Gastrocnemius medialis (tissue), 4 donors: ENCODE data around the gene ZNF217.
"Not testable (repeated sequence)": the region's sequence is repeated elsewhere in the genome, so short reads cannot be mapped to it uniquely, and the experiment has no call there.

Experiments used
- POLR2A ChIP-seq, 2 donors: fragments of 450-650 bp; IDR thresholded peaks; one replicate each; pipeline ENCODE4 v1.6.1; 2017; ENCODE audit warnings: antibody characterized with exemption in 2 of 2, mild to moderate bottlenecking in 2 of 2, moderate library complexity in 2 of 2
- TF ChIP-seq, protein P1 (sequence below), 5 experiments: fragments of 450-650 bp in 3 of 5; fragments of 200-600 bp in 2 of 5; sonication (generic) in 2 of 5; IDR thresholded peaks in 4 of 5; conservative IDR thresholded peaks in 1 of 5; 1 replicate in 4 of 5; 2 replicates in 1 of 5; pipeline ENCODE4 v1.5.1; 2016 to 2019; ENCODE audit warnings: antibody characterized with exemption in 5 of 5, mild to moderate bottlenecking in 3 of 5, moderate library complexity in 3 of 5

DNA sequence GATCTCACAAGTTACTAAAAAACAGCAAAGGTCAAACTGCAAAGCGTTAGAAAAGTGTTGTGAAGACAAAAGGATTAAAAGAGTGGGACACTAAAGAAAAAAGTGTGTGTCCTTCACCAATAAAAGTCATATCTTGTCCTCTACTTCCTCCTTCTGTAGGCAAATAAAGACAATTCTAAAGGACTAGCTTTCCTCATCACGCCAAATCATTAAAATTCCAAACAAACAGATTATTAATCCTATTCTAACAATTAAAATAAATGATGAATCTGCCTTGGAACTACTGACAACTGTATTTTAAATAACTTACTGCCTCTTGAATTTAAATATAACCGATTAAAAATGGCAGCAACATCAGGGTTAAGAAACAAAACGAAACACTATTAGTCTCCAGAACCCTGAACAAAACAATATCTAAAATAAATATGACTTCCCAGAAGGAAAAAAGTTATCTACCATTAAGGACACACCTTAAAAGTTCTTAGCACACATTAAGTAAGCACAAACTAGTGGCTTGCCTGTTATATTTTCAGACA lies 2.4 kb downstream of the ZNF217 start:
- TF ChIP-seq, protein P1, sequence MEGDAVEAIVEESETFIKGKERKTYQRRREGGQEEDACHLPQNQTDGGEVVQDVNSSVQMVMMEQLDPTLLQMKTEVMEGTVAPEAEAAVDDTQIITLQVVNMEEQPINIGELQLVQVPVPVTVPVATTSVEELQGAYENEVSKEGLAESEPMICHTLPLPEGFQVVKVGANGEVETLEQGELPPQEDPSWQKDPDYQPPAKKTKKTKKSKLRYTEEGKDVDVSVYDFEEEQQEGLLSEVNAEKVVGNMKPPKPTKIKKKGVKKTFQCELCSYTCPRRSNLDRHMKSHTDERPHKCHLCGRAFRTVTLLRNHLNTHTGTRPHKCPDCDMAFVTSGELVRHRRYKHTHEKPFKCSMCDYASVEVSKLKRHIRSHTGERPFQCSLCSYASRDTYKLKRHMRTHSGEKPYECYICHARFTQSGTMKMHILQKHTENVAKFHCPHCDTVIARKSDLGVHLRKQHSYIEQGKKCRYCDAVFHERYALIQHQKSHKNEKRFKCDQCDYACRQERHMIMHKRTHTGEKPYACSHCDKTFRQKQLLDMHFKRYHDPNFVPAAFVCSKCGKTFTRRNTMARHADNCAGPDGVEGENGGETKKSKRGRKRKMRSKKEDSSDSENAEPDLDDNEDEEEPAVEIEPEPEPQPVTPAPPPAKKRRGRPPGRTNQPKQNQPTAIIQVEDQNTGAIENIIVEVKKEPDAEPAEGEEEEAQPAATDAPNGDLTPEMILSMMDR (IDR thresholded peaks at IDR 0.05 in 4 of 5, conservative IDR thresholded peaks at IDR 0.05 in 1 of 5): not testable (repeated sequence)
- not testable (repeated sequence) for TF ChIP-seq POLR2A (IDR thresholded peaks at IDR 0.05)
